Measurements from ENCODE around the gene PRTN3.

DNA sequence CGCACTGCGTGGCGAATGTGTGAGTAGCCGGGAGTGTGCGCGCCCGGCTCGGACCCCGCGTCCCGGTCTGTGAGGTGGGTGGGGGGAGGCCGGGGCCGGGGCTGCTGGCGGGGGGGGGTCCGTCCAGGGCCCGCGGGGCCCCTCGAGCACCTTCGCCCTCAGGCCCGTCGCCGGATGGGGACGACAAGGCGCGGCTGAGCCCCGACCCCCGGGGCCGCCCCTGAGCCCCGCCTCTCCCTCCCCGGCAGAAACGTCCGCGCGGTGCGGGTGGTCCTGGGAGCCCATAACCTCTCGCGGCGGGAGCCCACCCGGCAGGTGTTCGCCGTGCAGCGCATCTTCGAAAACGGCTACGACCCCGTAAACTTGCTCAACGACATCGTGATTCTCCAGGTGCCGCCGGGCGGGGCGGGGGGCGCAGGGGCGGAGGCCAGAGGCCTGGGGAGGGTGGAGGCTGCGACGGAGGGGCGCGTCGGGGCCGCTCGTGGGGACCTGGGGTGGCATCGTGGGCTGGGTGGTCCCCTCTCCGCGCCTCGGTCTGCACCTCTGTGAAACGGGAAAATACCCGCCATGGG is 12.3 kb downstream of the PRTN3 start:
- no peak for TF ChIP-seq POLR2A (IDR thresholded peaks at IDR 0.05)
- TF ChIP-seq, protein P1, sequence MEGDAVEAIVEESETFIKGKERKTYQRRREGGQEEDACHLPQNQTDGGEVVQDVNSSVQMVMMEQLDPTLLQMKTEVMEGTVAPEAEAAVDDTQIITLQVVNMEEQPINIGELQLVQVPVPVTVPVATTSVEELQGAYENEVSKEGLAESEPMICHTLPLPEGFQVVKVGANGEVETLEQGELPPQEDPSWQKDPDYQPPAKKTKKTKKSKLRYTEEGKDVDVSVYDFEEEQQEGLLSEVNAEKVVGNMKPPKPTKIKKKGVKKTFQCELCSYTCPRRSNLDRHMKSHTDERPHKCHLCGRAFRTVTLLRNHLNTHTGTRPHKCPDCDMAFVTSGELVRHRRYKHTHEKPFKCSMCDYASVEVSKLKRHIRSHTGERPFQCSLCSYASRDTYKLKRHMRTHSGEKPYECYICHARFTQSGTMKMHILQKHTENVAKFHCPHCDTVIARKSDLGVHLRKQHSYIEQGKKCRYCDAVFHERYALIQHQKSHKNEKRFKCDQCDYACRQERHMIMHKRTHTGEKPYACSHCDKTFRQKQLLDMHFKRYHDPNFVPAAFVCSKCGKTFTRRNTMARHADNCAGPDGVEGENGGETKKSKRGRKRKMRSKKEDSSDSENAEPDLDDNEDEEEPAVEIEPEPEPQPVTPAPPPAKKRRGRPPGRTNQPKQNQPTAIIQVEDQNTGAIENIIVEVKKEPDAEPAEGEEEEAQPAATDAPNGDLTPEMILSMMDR (IDR thresholded peaks at IDR 0.05): no peak
